Measurements from ENCODE around the gene PTPN2.
"Not testable (repeated sequence)": the region's sequence is repeated elsewhere in the genome, so short reads cannot be mapped to it uniquely, and the experiment has no call there.

PTPN2 gene

DNA sequence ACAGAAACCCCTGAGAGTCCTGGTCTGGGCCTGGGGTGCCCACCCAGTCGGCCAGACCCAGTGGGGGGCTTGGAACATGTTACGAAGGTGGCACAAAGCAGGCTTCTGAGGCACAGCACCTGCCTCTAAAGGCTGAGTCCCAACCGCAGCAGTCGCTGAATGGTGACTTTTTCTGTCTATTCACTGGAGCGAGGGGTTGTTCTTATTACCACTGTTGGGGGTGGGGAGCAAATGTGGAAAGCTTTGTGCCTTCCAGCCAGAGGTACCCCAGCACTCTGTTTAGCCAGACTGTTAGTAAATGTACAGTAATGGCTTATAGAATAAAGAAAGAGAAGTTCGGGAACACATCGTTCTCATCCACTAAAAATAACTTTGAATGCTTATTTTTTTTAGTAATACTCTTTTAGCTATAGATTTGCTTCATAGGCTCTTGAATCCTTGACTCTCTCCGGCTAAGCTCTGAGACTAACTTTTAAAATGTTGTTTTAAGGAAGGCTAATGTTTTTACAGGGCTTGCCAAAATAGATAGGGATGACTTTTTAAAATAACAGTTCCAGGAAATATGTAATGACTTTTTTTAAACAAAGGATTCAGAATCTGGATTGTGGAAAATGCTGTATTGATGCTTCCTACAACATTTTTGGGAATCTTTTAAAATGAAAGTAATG lies 23.4 kb upstream of the PTPN2 start:
- H3K4me3 Mint-ChIP-seq: no peak overlapping the region
- no peak overlapping the region for H3K27ac Mint-ChIP-seq
- H3K4me1 Mint-ChIP-seq: peaks cover 1 to 6% of the 10 kb centered on the region in 2 donors
- DNase-seq (no peak), ATAC-seq (replicated peaks) (no peak)
- H3K36me3 Mint-ChIP-seq: no peaks in the 10 kb centered on the region
- no peaks in the 10 kb centered on the region for H3K9me3 Mint-ChIP-seq
- H3K27me3 Mint-ChIP-seq: peaks cover 20% of the 10 kb centered on the region in 2 donors

DNA sequence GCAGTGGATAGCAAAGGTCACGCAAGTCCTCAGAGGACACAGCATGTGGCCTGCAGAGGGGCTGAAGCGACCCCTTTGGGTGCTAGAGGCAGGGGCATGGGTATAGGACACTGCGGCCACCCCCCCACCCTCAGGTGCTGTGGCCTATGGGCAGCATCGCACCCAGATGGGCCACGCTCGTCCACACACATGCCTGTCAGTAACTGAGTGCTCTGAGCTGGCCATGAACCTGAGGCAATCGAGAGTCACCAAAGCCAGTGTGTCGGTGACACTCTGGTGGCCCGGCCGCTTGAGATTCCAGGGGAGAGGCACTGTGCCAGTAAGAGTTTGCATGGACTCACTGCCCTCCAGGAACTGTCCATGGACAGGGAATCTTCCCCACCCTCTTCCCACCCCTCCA lies 22.7 kb upstream of the PTPN2 start:
- no peak overlapping the region for H3K4me3 Mint-ChIP-seq
- no peak overlapping the region for H3K27ac Mint-ChIP-seq
- ATAC-seq (replicated peaks) (no peak), DNase-seq (no peak)
- no peaks in the 10 kb centered on the region for H3K36me3 Mint-ChIP-seq
- no peaks in the 10 kb centered on the region for H3K9me3 Mint-ChIP-seq
- H3K4me1 Mint-ChIP-seq: peaks cover 1 to 6% of the 10 kb centered on the region in 2 donors
- H3K27me3 Mint-ChIP-seq: peaks cover 19 to 21% of the 10 kb centered on the region in 2 donors

DNA sequence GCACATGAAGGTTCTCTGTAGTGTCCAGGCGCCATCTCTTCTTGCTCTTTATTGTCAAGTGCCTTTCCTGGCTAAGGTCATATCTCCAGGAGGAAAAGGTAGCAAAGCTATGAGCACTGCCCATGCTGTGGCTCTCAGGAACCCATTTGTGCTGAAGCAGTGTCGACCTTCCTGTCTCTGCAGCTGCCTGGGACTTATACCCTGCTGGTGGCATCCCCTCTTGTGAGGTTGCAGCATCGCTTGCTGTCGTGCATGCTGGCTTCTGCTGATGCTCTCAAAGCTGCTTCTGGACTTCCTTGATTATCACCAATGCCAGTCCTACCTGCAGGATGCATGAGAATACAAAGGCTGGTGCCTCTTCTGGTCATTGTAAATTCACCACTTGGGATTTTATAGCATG lies 22.1 kb upstream of the PTPN2 start:
- no peak for ATAC-seq (replicated peaks)
- Mint-ChIP-seq H3K36me3 (no peaks in the 10 kb centered on the region), H3K27ac (no peak overlapping the region), H3K4me3 (no peak overlapping the region), H3K9me3 (no peaks in the 10 kb centered on the region), H3K4me1 (peaks cover under 1 to 1% of the 10 kb centered on the region in 2 donors), H3K27me3 (peaks cover 19 to 21% of the 10 kb centered on the region in 2 donors)
- no peak for DNase-seq

DNA sequence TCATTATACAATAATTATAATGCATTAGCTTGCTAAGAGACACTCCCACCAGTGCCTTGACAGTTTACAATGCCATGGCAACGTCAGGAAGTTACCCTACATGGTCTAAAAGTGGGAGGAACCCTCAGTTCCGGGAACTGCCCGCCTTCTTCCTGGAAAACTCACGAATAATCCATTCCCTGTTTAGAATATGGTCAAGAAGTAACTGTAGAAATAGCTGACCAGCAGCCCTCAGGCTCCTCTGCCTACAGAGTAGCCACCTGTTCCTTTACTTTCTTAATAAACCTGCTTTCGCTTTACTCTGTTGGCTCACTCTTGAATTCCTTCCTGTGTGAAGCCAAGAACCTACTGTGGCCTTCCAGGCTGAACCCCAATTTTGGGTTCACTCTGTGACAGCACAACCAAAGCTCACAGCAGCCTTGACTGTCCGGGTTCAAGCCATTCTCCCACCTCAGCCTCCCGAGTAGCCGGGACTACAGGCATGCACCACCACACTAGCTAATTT lies 20.0 kb upstream of the PTPN2 start:
- Mint-ChIP-seq H3K27me3 (peaks cover 21 to 23% of the 10 kb centered on the region in 2 donors), H3K36me3 (no peaks in the 10 kb centered on the region)
- DNase-seq: no peak

DNA sequence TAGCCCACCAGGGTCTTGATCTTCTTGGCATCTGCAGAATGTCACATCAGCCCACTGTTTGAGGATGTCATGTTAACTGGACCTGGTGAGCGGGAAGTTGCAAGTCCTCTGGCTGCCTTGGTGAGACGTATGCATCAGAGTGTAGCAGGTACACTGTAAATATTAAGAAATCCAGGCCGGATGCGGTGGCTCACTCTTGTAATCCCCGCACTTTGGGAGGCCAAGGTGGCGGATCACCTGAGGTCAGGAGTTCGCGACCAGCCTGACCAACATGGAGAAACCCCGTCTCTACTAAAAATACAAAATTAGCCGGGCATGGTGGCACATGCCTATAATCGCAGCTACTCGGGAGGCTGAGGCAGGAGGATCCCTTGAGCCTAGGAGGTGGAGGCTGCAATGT lies 17.2 kb upstream of the PTPN2 start:
- not testable (repeated sequence) for H3K27ac Mint-ChIP-seq; ATAC-seq (replicated peaks); H3K4me3 Mint-ChIP-seq; DNase-seq; H3K36me3 Mint-ChIP-seq; H3K4me1 Mint-ChIP-seq; H3K9me3 Mint-ChIP-seq
- peaks cover 13 to 30% of the 10 kb centered on the region in 2 donors for H3K27me3 Mint-ChIP-seq

More for the DNA sequence above, 20.0 kb upstream of the PTPN2 start:
- no peaks in the 10 kb centered on the region for H3K9me3 Mint-ChIP-seq
- ATAC-seq (replicated peaks): no peak
- no peaks in the 10 kb centered on the region for H3K4me1 Mint-ChIP-seq
- no peak overlapping the region for H3K4me3 Mint-ChIP-seq
- H3K27ac Mint-ChIP-seq: no peak overlapping the region

DNA sequence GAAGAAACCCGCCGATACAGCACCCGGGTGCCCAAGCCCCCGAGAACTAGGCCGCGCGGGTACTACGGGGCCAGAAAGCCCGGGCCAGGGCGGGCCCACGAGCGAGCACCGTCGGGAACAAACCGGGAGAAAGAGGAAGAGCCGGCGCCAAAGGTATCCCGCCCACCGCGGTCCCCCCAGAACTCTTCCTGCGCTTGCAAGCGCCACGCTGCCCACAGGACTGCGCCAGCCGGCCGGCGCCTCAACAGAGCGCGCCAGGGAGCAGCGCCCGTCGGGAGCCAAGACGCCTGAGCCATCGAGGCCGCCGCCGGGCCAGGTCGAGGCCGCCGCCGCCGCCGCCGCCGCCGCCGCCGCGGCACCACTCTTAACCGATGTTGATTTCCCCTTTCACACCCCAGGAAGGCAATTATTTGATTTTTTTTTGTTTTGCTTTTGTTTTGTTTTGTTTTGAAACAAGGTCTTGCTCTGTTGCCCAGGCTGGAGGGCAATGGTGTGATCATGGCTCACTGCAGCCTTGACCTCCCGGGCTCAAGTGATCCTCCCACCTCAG lies 12.8 kb upstream of the PTPN2 start:
- peak overlapping the region; percentile 83 for H3K27ac Mint-ChIP-seq
- H3K4me1 Mint-ChIP-seq: peaks cover 5 to 12% of the 10 kb centered on the region in 2 donors
- peak; percentile 36 to 56 for ATAC-seq (replicated peaks)
- not testable (repeated sequence) for DNase-seq, H3K9me3 Mint-ChIP-seq, H3K36me3 Mint-ChIP-seq
- H3K4me3 Mint-ChIP-seq: peak overlapping the region; percentile 72 to 78
- peaks cover 13 to 31% of the 10 kb centered on the region in 2 donors for H3K27me3 Mint-ChIP-seq

DNA sequence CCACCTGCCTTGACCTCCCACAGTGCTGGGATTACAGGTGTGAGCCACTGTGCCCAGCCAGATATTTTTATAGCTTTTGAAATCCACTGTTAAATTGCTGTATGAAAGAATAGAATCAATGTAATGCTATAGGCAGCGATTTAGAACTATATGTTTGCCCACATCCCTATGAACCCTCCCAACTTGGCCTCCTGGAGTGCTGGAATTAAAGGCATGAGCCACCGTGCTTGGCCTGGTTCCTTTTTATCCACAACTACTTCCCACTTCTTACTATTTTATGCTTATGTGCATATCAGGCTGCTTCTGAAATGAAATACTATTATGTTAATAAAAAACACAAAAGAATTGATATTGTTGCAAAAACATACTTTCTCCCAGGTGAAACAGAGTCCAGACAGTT lies 11.6 kb upstream of the PTPN2 start:
- DNase-seq: no peak
- Mint-ChIP-seq H3K27ac (no peak overlapping the region), H3K4me1 (peaks cover 6 to 13% of the 10 kb centered on the region in 2 donors), H3K27me3 (peaks cover 13 to 31% of the 10 kb centered on the region in 2 donors), H3K4me3 (no peak overlapping the region), H3K9me3 (peaks cover 0 to under 1% of the 10 kb centered on the region in 2 donors), H3K36me3 (no peaks in the 10 kb centered on the region)
- no peak for ATAC-seq (replicated peaks)

DNA sequence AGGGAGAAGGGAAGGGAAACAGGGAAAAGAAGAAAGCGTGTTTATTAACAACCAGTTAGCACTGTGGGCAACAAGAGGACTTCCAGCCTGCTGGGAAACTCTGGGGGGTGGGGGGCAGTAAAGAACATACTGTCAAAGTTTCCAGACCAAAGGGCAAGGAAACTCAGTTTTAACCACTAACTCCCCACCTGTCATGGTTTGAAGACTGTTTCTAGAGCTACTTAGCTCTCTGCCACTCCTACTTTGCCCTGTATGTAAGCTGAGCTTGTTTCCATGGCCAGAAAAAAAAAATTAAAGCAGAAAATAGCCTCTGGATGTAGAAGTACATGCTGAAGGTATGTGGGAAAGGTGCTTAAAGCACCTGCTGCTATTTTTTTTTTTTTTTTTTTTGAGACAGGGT lies 11.0 kb upstream of the PTPN2 start:
- DNase-seq (no peak), ATAC-seq (replicated peaks) (peak; percentile 61 to 63)
- peaks cover 13 to 31% of the 10 kb centered on the region in 2 donors for H3K27me3 Mint-ChIP-seq
- no peak overlapping the region for H3K27ac Mint-ChIP-seq
- no peak overlapping the region for H3K4me3 Mint-ChIP-seq
- H3K9me3 Mint-ChIP-seq: peaks cover 0 to 4% of the 10 kb centered on the region in 2 donors
- H3K4me1 Mint-ChIP-seq: peaks cover 10 to 18% of the 10 kb centered on the region in 2 donors
- peaks cover 0 to 3% of the 10 kb centered on the region in 2 donors for H3K36me3 Mint-ChIP-seq

DNA sequence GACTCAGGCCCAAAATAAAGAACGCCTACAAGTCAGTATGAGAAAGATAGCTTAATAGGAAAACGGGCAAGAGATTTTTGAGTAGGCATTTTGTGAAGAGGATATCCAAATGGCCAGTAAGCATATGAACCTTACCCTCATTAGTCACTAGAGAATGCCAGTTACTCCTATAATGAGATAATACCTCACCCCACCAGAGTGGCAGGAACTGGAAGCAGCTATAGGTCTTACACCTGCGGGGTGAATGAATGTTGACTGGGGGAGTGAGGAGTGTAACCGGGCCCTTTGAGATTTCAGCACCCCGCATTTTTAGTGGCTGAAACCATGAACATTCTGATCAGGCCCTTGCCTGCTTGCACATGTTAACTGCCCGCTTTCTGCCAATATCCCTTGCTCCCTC lies 7.5 kb upstream of the PTPN2 start:
- Mint-ChIP-seq H3K36me3 (peaks cover 0 to 3% of the 10 kb centered on the region in 2 donors), H3K4me1 (peaks cover 12 to 28% of the 10 kb centered on the region in 2 donors), H3K4me3 (no peak overlapping the region), H3K27me3 (peaks cover 4 to 6% of the 10 kb centered on the region in 2 donors), H3K27ac (no peak overlapping the region), H3K9me3 (peaks cover 0 to 4% of the 10 kb centered on the region in 2 donors)
- peak in 1 of 2 donors; percentile 14 for ATAC-seq (replicated peaks)
- no peak for DNase-seq

DNA sequence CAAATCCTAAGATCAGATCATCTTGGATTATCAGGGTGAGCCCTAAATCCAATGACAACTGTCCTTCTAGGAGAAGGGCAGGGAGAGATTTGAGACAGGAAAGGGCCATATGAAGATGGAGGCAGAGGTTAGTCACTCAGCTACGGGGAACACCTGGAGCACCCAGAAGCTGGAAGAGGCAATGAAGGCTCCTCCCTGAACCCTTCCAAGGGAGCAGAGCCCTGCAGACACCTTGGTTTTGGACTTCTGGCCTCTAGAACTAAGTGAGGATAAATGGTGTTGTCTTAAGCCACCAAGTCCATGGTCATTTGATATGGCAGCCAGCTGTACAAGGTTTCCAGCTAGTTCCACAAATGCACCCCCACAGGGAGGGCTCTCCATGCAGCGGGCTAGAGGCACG lies 6.9 kb upstream of the PTPN2 start:
- ATAC-seq (replicated peaks) (no peak), DNase-seq (no peak)
- H3K4me1 Mint-ChIP-seq: peaks cover 15 to 32% of the 10 kb centered on the region in 2 donors
- H3K27ac Mint-ChIP-seq: no peak overlapping the region
- H3K36me3 Mint-ChIP-seq: peaks cover 0 to 3% of the 10 kb centered on the region in 2 donors
- H3K9me3 Mint-ChIP-seq: peaks cover 0 to 4% of the 10 kb centered on the region in 2 donors
- H3K4me3 Mint-ChIP-seq: no peak overlapping the region
- H3K27me3 Mint-ChIP-seq: peaks cover 4 to 6% of the 10 kb centered on the region in 2 donors

DNA sequence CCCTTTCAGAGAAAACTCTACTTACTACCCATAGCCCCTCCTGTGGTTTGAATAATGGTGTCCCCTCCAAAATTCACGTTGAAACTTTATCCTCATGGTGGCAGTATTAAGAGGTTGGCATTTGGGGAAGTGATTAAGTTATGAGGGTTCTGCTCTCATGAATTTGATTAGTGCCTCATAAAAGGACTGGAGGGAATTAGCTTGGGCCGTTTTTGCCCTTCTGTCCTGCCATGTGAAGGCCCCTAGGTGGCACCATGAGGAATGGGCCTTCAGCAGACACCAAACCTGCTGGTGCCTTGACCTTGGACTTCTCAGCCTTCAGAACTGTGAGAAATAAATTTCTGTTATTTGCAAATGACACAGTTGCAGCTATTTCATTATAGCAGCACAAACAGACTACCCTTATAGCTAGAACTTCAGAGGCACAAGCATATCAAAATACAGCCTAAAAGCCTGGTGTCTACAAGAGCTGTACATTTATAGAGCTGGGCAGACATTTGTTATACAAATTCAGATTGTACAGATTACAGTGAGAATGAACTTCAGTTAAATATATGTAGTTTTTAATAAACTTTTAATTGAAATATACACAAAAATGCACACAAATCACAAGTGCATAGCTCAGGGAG lies 2.6 kb upstream of the PTPN2 start:
- ATAC-seq (replicated peaks): no peak
- no peak overlapping the region for H3K4me3 Mint-ChIP-seq
- H3K27me3 Mint-ChIP-seq: no peaks in the 10 kb centered on the region
- H3K27ac Mint-ChIP-seq: no peak overlapping the region
- DNase-seq: no peak
- H3K36me3 Mint-ChIP-seq: peaks cover 2 to 7% of the 10 kb centered on the region in 2 donors
- peaks cover 18 to 48% of the 10 kb centered on the region in 2 donors for H3K4me1 Mint-ChIP-seq
- peaks cover 0 to 4% of the 10 kb centered on the region in 2 donors for H3K9me3 Mint-ChIP-seq

DNA sequence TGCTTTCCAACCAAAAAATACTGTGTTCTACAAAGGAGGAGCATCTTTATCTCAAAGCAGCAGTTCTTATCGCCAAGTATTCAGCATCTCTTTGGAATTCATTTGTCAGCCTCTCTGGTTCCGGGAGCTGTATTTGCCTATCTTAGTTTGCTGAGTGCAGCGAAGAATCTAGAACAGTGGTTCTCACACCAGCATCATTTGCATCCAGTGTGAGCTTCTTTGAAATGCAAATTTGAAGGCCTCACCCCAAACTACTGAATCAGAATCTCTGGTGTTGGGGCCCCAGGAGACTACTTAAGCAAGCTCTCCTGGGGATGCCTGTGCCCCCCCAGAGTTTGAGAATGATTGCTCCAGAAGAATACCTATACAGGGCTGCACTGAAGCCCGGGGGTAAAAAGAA lies 1.5 kb upstream of the PTPN2 start:
- peak overlapping the region; percentile 37 for H3K27ac Mint-ChIP-seq
- peak overlapping the region in 1 of 2 donors; percentile 13 for H3K4me3 Mint-ChIP-seq
- H3K9me3 Mint-ChIP-seq: peaks cover 0 to 2% of the 10 kb centered on the region in 2 donors
- H3K27me3 Mint-ChIP-seq: no peaks in the 10 kb centered on the region
- DNase-seq (no peak), ATAC-seq (replicated peaks) (no peak)
- H3K36me3 Mint-ChIP-seq: peaks cover 2 to 10% of the 10 kb centered on the region in 2 donors
- H3K4me1 Mint-ChIP-seq: peaks cover 25 to 57% of the 10 kb centered on the region in 2 donors

DNA sequence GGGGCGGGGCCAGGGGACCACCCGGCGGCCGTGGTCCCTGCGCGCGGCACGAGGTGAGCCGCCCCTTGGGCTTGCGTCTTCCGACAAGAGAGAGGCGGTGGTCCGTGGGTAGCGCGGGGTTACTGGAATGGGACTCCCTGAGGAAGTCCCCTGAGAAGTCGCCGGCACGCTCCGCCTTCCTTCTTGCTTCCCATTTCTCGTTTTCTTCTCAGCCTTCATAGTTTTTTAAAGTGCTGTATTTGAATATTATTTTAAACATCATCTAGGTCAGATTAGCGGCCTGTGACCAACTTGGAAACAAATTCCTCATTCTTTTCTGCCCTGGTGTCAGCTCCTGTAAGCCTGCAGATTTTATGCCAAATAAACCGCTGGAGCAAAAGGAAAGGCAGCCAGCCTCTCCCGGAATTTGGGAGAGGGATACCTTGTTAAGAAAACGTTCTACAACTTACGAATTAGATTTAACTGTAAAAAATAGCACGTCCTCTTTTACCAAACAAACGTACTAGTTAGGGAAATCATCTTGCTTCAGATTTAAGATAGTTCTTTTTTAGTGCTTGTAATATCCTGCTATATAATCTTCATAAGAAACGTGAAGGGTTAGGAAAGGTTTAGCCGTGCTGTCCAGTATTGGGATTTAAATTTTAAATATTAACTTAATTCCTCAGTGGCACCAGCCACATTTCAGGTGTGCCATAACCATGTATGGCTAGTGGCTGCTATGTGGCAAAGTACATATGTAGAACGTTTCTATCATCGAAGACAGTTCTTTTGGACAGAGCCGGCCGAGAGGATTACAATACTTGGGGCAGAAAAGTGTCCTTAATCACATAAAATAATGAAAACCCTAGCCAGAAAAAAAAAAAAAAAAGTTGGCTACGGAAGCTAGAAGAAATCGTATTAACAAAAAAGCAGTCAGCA lies 628 bp upstream of the PTPN2 start:
- Mint-ChIP-seq H3K27ac (peak overlapping the region; percentile 82), H3K27me3 (no peaks in the 10 kb centered on the region), H3K4me3 (peak overlapping the region; percentile 83 to 95), H3K9me3 (no peaks in the 10 kb centered on the region), H3K36me3 (peaks cover 2 to 7% of the 10 kb centered on the region in 2 donors), H3K4me1 (peaks cover 30 to 62% of the 10 kb centered on the region in 2 donors)
- DNase-seq (no peak), ATAC-seq (replicated peaks) (no peak)

DNA sequence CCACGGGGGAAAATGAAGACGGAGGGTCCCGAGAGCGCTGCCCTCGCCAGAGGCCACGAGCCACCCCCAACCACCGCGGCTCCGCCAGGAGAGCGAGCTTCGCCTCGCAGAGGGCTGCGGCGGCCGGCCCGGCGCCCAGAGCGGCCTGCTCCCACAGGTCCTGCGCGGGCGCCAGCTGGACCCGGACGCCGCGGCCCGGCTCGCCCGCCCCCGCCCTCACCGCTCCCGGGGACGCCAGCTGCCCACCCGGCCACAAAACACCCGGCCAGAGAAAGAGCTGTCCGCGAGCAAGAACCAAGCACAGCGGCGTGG lies 709 bp downstream of the PTPN2 start:
- ATAC-seq (replicated peaks) (peak; percentile 17), DNase-seq (no peak)
- Mint-ChIP-seq H3K36me3 (peaks cover 2 to 13% of the 10 kb centered on the region in 2 donors), H3K9me3 (no peaks in the 10 kb centered on the region), H3K27ac (peak overlapping the region; percentile 97), H3K4me1 (peaks cover 36 to 70% of the 10 kb centered on the region in 2 donors), H3K4me3 (peak overlapping the region; percentile 95 to 96), H3K27me3 (no peaks in the 10 kb centered on the region)
